H1 (cell line): ENCODE measurements around the gene DCAF15. TPM values are rescaled to one million over a fixed set of nuclear protein-coding genes. Genes with fewer than 3 reads are reported as not detected.

ENCODE experiments used
- CTCF ChIA-PET: fragments of 300-600 bp; sonication (Branson Sonifier 250); formaldehyde crosslinking; loops from one replicate; lab custom pipeline; 2021; ENCODE audit not compliant: partially characterized antibody; lab: Charles Lee
- POLR2A ChIA-PET: fragments of 300-600 bp; sonication (Branson Sonifier 250); formaldehyde crosslinking; loops from one replicate; lab custom pipeline; 2021; ENCODE audit warnings: inconsistent platforms; ENCODE audit not compliant: partially characterized antibody; lab: Charles Lee
- DNase-seq, 2 experiments: peaks; one replicate each; pipeline versions ENCODE4 v3.0.0 to v3.0.0-alpha.2; 2010 to 2022; ENCODE audit warnings: low spot score in 2 of 2, low read depth in 1 of 2, mixed read lengths in 1 of 2
- FAIRE-seq: peaks from 2 replicates; lab custom pipeline; 2011; peaks lifted over from hg19 to GRCh38; lab: Jason Lieb, UNC
- H2AFZ ChIP-seq: 2 replicates; pipeline ENCODE4 v1.8.1; 2012; ENCODE audit warnings: low read length, inconsistent platforms
- H2AK5ac ChIP-seq: 2 replicates; pipeline ENCODE4 v1.6.1; 2013; ENCODE audit warnings: low read depth, low read length
- H2BK120ac ChIP-seq: replicated peaks from 2 replicates; pipeline ENCODE3; 2013; ENCODE audit warnings: low read depth, low read length, inconsistent platforms
- H2BK12ac ChIP-seq: 2 replicates; pipeline ENCODE4 v1.6.1; 2013; ENCODE audit warnings: low read depth, low read length
- H2BK15ac ChIP-seq: 2 replicates; pipeline ENCODE4 v1.6.1; 2013; ENCODE audit warnings: low read length
- H2BK20ac ChIP-seq: 2 replicates; pipeline ENCODE4 v1.6.1; 2013; ENCODE audit warnings: low read length
- H2BK5ac ChIP-seq: 2 replicates; pipeline ENCODE4 v1.6.1; 2013; ENCODE audit warnings: low read depth, low read length
- H3K14ac ChIP-seq: 2 replicates; pipeline ENCODE4 v1.6.1; 2013; ENCODE audit warnings: inconsistent platforms; ENCODE audit not compliant: insufficient read length
- H3K18ac ChIP-seq: 2 replicates; pipeline ENCODE4 v1.6.1; 2013; ENCODE audit warnings: low read length; ENCODE audit errors: extremely low read depth
- H3K23ac ChIP-seq: 2 replicates; pipeline ENCODE4 v1.6.1; 2013; ENCODE audit warnings: inconsistent platforms; ENCODE audit not compliant: insufficient read length
- H3K23me2 ChIP-seq: 2 replicates; pipeline ENCODE4 v1.6.1; 2013; ENCODE audit warnings: low read depth, low read length
- H3K27ac ChIP-seq: 2 replicates; pipeline ENCODE4 v1.6.1; 2011; ENCODE audit warnings: low read depth, low read length, inconsistent platforms
- H3K27me3 ChIP-seq, 4 experiments: replicated peaks in 1 of 4; 1 replicate in 1 of 4; 2 replicates in 3 of 4; pipeline versions ENCODE4 v1.6.1 to v1.8.1; 2011 to 2013; ENCODE audit warnings: low read length in 3 of 4, mild to moderate bottlenecking in 3 of 4, inconsistent platforms in 2 of 4, mixed read lengths in 2 of 4, moderate library complexity in 1 of 4; ENCODE audit not compliant: control insufficient read depth in 3 of 4, insufficient read depth in 3 of 4; ENCODE audit errors: extremely low read depth in 1 of 4
- H3K36me3 ChIP-seq, 4 experiments: 2 replicates each; pipeline versions ENCODE4 v1.6.1 to v1.8.1; 2011 to 2013; ENCODE audit warnings: mild to moderate bottlenecking in 4 of 4, low read length in 3 of 4, moderate library complexity in 2 of 4, control low read depth in 1 of 4, inconsistent platforms in 1 of 4; ENCODE audit not compliant: insufficient read depth in 4 of 4, control insufficient read depth in 2 of 4
- H3K4ac ChIP-seq: replicated peaks from 2 replicates; pipeline ENCODE3; 2013; ENCODE audit warnings: low read length, low read depth, mixed read lengths, inconsistent platforms; ENCODE audit not compliant: insufficient read length
- H3K4me1 ChIP-seq, 4 experiments: replicated peaks in 1 of 4; 1 replicate in 1 of 4; 2 replicates in 3 of 4; pipeline versions ENCODE4 v1.6.1 to v1.8.1; 2011 to 2013; ENCODE audit warnings: low read length in 3 of 4, inconsistent platforms in 2 of 4, mixed read lengths in 1 of 4; ENCODE audit not compliant: insufficient read depth in 4 of 4, control insufficient read depth in 3 of 4
- H3K4me2 ChIP-seq, 2 experiments: 2 replicates each; pipeline versions ENCODE4 v1.6.1 to v1.8.1; 2011 to 2013; ENCODE audit warnings: low read depth in 2 of 2, low read length in 2 of 2, control low read depth in 1 of 2, inconsistent platforms in 1 of 2, mild to moderate bottlenecking in 1 of 2; ENCODE audit not compliant: insufficient read depth in 1 of 2
- H3K4me3 ChIP-seq, 4 experiments: fragments of 200-600, 300-600 bp in 1 of 4; sonication (generic), shearing (Covaris generic), sonication (Bioruptor Twin) in 1 of 4; 2 replicates each; pipeline versions ENCODE4 v1.5.1 to v1.8.1; 2011 to 2016; ENCODE audit warnings: low read length in 4 of 4, low read depth in 3 of 4, control low read depth in 2 of 4, inconsistent platforms in 2 of 4, mild to moderate bottlenecking in 2 of 4, mixed read lengths in 1 of 4, moderate library complexity in 1 of 4; ENCODE audit not compliant: insufficient read depth in 2 of 4; ENCODE audit errors: extremely low read depth in 1 of 4
- H3K56ac ChIP-seq: replicated peaks from 2 replicates; pipeline ENCODE3; 2013; ENCODE audit warnings: low read depth, mild to moderate bottlenecking, mixed read lengths, low read length, inconsistent platforms; ENCODE audit not compliant: insufficient read length
- H3K79me1 ChIP-seq: 2 replicates; pipeline ENCODE4 v1.6.1; 2013; ENCODE audit warnings: low read depth, low read length, control low read depth
- H3K79me2 ChIP-seq, 2 experiments: 2 replicates each; pipeline versions ENCODE4 v1.6.1 to v1.8.1; 2012 to 2013; ENCODE audit warnings: low read length in 2 of 2, mild to moderate bottlenecking in 2 of 2, inconsistent platforms in 1 of 2; ENCODE audit not compliant: insufficient read depth in 2 of 2, control insufficient read depth in 1 of 2
- H3K9ac ChIP-seq, 4 experiments: replicated peaks in 1 of 4; 1 replicate in 1 of 4; 2 replicates in 3 of 4; pipeline versions ENCODE4 v1.6.1 to v1.8.1; 2011 to 2013; ENCODE audit warnings: low read depth in 3 of 4, low read length in 3 of 4, control low read depth in 2 of 4, mild to moderate bottlenecking in 2 of 4, moderate library complexity in 2 of 4, inconsistent platforms in 1 of 4; ENCODE audit errors: extremely low read depth in 1 of 4
- H3K9me3 ChIP-seq, 2 experiments: 2 replicates each; pipeline versions ENCODE4 v1.6.1 to v1.8.1; 2012 to 2013; ENCODE audit warnings: mild to moderate bottlenecking in 2 of 2, moderate library complexity in 2 of 2, control low read depth in 1 of 2, inconsistent platforms in 1 of 2, low read depth in 1 of 2, low read length in 1 of 2, mixed read lengths in 1 of 2; ENCODE audit not compliant: insufficient read depth in 2 of 2
- H4K20me1 ChIP-seq, 2 experiments: replicated peaks in 1 of 2; 2 replicates each; pipeline versions ENCODE3 to v1.8.1; 2011 to 2013; ENCODE audit warnings: inconsistent platforms in 2 of 2, low read length in 2 of 2, mild to moderate bottlenecking in 1 of 2; ENCODE audit not compliant: insufficient read depth in 2 of 2, control insufficient read depth in 1 of 2
- H4K5ac ChIP-seq: 2 replicates; pipeline ENCODE4 v1.6.1; 2013; ENCODE audit warnings: low read length, low read depth, mixed read lengths, inconsistent platforms; ENCODE audit not compliant: insufficient read length
- H4K8ac ChIP-seq: 2 replicates; pipeline ENCODE4 v1.8.0; 2013; ENCODE audit warnings: mild to moderate bottlenecking, moderate library complexity, low read length, inconsistent platforms; ENCODE audit not compliant: insufficient read depth; ENCODE audit errors: extremely low read depth
- H4K91ac ChIP-seq: replicated peaks from 2 replicates; pipeline ENCODE3; 2013; ENCODE audit warnings: low read length, mixed read lengths, inconsistent platforms; ENCODE audit not compliant: insufficient read length
- CHD1 ChIP-seq: IDR thresholded peaks from 2 replicates; pipeline ENCODE4 v1.6.1; 2012; ENCODE audit warnings: low read depth, low read length, improper control_type of control experiment
- EP300 ChIP-seq, 2 experiments: IDR thresholded peaks; 1 replicate in 1 of 2; 2 replicates in 1 of 2; pipeline ENCODE4 v1.6.1; 2011 to 2012; ENCODE audit warnings: low read depth in 2 of 2, low read length in 2 of 2, mild to moderate bottlenecking in 2 of 2, borderline replicate concordance in 1 of 2, inconsistent platforms in 1 of 2, moderate library complexity in 1 of 2
- GTF2F1 ChIP-seq: IDR thresholded peaks from 2 replicates; pipeline ENCODE4 v1.6.1; 2012; ENCODE audit warnings: low read depth, low read length, improper control_type of control experiment, borderline replicate concordance
- KDM4A ChIP-seq: IDR thresholded peaks from one replicate; pipeline ENCODE4 v1.7.1; 2012; ENCODE audit warnings: low read depth, mild to moderate bottlenecking, moderate library complexity, low read length, inconsistent platforms; ENCODE audit not compliant: severe bottlenecking
- POU5F1 ChIP-seq: IDR thresholded peaks from 2 replicates; pipeline ENCODE4 v1.6.1; 2011; ENCODE audit warnings: low read depth, mild to moderate bottlenecking, low read length, moderate library complexity
- WGBS, 2 experiments: shearing (Covaris generic) in 1 of 2; methylation state at CpG; one replicate each; pipeline versions ENCODE4 v1.1.6 to v1.1.7; 2013 to 2015; ENCODE audit warnings: low lambda C conversion rate in 2 of 2, mixed read lengths in 2 of 2, inconsistent platforms in 1 of 2, low coverage in 1 of 2, missing lambda C conversion rate in 1 of 2; ENCODE audit not compliant: insufficient replicate concordance in 2 of 2, insufficient coverage in 1 of 2, insufficient read length in 1 of 2; ENCODE audit errors: extremely low coverage in 1 of 2, missing lambda C conversion rate in 1 of 2; 5-methylcytosine and 5-hydroxymethylcytosine counted together
- polyA plus RNA-seq, 7 experiments: library from polyadenylated mRNA; depleted of rRNA in 3 of 7; stranded (reverse) in 5 of 7; unstranded in 2 of 7; fragments of >200 nt in 5 of 7; fragments of 200-250 nt in 2 of 7; gene quantifications; 1 replicate in 5 of 7; 2 replicates in 1 of 7; 4 replicates in 1 of 7; pipeline versions ENCODE4 v1.2.1 to v1.2.3, GENCODE V29; 2011 to 2013; ENCODE audit warnings: missing spikeins in 2 of 7, mixed read lengths in 2 of 7
- total RNA-seq: library from RNA; stranded (reverse); fragmentation: NEBNext Ultra II Directional; extraction: Animal tissue kit (Norgen Biotek cat#: 25700); gene quantifications from 2 replicates; pipeline ENCODE4 v1.2.1, GENCODE V29; 2021

The DCAF15 gene
- total and polyA plus RNA-seq, 2 of the 8 experiments (the other 6 are each of a cell fraction or from before 2014, with no cell fraction given), result 68.7 to 80.8 TPM

- POLR2A ChIA-PET, result interaction anchor here (0.6 to 3.7 kb wide), 4 partner anchors 10 to 96 kb away, joined by 3 to 9 read pairs (median 4); partner anchors contain the start of gene PODNL1
- peaks cover 9 to 10% of the 10 kb centered on the region in 2 experiments for H3K9me3 ChIP-seq
Measured at GRCh38 chr19:13923194-13923987, 28.9 kb upstream of the DCAF15 start.

More at GRCh38 chr19:13923194-13923987, 28.9 kb upstream of the DCAF15 start:
- no peak overlapping the region for H2AK5ac ChIP-seq
- H3K18ac ChIP-seq, result no peak overlapping the region
- H4K91ac ChIP-seq, result no peak overlapping the region
- H3K14ac ChIP-seq, result no peak overlapping the region
- no peaks in the 10 kb centered on the region for H4K20me1 ChIP-seq
- H4K8ac ChIP-seq, result no peak overlapping the region
- no peaks in the 10 kb centered on the region for H3K4me1 ChIP-seq
- no peak overlapping the region for H3K23ac ChIP-seq
- H3K27ac ChIP-seq, result no peak overlapping the region
- H2BK120ac ChIP-seq, result no peak overlapping the region
- no peak overlapping the region for H3K4me2 ChIP-seq
- no peak overlapping the region for H3K4ac ChIP-seq
- no peak overlapping the region for H3K4me3 ChIP-seq
- DNase-seq, result no peak
- H3K9ac ChIP-seq, result no peak overlapping the region
- no peaks in the 10 kb centered on the region for H3K23me2 ChIP-seq
- no peak for FAIRE-seq
- H2AFZ ChIP-seq, result no peak overlapping the region
- no peak overlapping the region for H2BK12ac ChIP-seq
- H2BK20ac ChIP-seq, result no peak overlapping the region
- H4K5ac ChIP-seq, result no peak overlapping the region
- CTCF ChIA-PET, result interaction anchor here (1.2 to 1.5 kb wide), 3 partner anchors 12 to 136 kb away, joined by 3 to 7 read pairs (median 4); no protein-coding TSS in a partner anchor
- H3K56ac ChIP-seq, result no peak overlapping the region
- no peak overlapping the region for H2BK5ac ChIP-seq
- WGBS, 2 experiments, result 92% methylated on average over 27 of the region's 28 CpGs; no CpG with 5 or more reads in 1 of the 2 experiments
- H3K36me3 ChIP-seq, result peaks cover 9 to 54% (median 41%) of the 10 kb centered on the region in 4 experiments
- TF ChIP-seq POU5F1 (no peak), KDM4A (no peak), GTF2F1 (no peak), CHD1 (no peak), EP300 (IDR thresholded peaks at IDR 0.05; ENCODE audit: borderline replicate concordance in 1 of 2, low read depth in 2 of 2, low read length in 2 of 2) (no peak)
- H3K79me2 ChIP-seq, result no peaks in the 10 kb centered on the region
- H3K27me3 ChIP-seq, result no peaks in the 10 kb centered on the region
- H3K79me1 ChIP-seq, result no peaks in the 10 kb centered on the region
- H2BK15ac ChIP-seq, result no peak overlapping the region
